Right lobe of liver (tissue), 6 donors: Measurements from ENCODE around the gene SUN1. TPM values are rescaled to one million over a fixed set of nuclear protein-coding genes. Genes with fewer than 3 reads are reported as not detected.

ENCODE experiments used
- ATAC-seq, 4 donors: fragments of 200-7000 bp; cut with Tn5 transposase; one replicate each; pipeline ENCODE4 v1.9.1; 2020; ENCODE audit warnings: mild to moderate bottlenecking in 4 of 4, moderate library complexity in 4 of 4
- DNase-seq, 3 donors: peaks; one replicate each; pipeline ENCODE4 v3.0.0-alpha.2; 2020
- H3K27ac ChIP-seq, 3 donors: fragments of 200-600 bp; one replicate each; pipeline ENCODE4 v1.8.0; 2022
- H3K27me3 ChIP-seq, 2 donors: fragments of 200-600 bp; one replicate each; pipeline ENCODE4 v1.8.0; 2022
- H3K36me3 ChIP-seq, 4 donors: fragments of 200-600 bp; sonication (generic) in 1 of 4; one replicate each; pipeline versions ENCODE4 v1.5.1 to v1.8.0; 2017 to 2022; ENCODE audit warnings: control low read depth in 1 of 4
- H3K4me1 ChIP-seq, 4 donors: fragments of 200-600 bp; sonication (generic) in 1 of 4; one replicate each; pipeline versions ENCODE4 v1.5.1 to v1.8.0; 2017 to 2022; ENCODE audit warnings: control low read depth in 1 of 4
- H3K4me3 ChIP-seq, 3 donors: fragments of 200-600 bp; one replicate each; pipeline ENCODE4 v1.8.0; 2022
- H3K9me3 ChIP-seq, 4 donors: fragments of 200-600 bp; sonication (generic) in 1 of 4; one replicate each; pipeline versions ENCODE4 v1.5.1 to v1.8.0; 2017 to 2022; ENCODE audit warnings: control low read depth in 1 of 4
- POLR2A ChIP-seq: fragments of 450-650 bp; IDR thresholded peaks from one replicate; pipeline ENCODE4 v1.6.1; 2017; ENCODE audit warnings: antibody characterized with exemption, mild to moderate bottlenecking
- WGBS: methylation state at CpG from one replicate; pipeline ENCODE4 v1.1.6; 2018; ENCODE audit warnings: low coverage, low lambda C conversion rate; ENCODE audit not compliant: insufficient coverage; ENCODE audit errors: missing lambda C conversion rate; 5-methylcytosine and 5-hydroxymethylcytosine counted together
- intact Hi-C, 2 donors: fragments of 100-400 bp; cut with DNase I; formaldehyde crosslinking; loops; one replicate each; pipeline versions ENCODE4 v1.11.2 to v1.14.1; 2022
- total RNA-seq, 6 experiments: library from RNA; depleted of rRNA in 2 of 6; stranded (reverse); fragments of >200 nt in 2 of 6; fragmentation: NEBNext Ultra II Directional in 3 of 6; extraction: Animal tissue kit (Norgen Biotek cat#: 25700) in 3 of 6; gene quantifications; one replicate each; pipeline versions ENCODE4 v1.1.0 to v1.2.4, GENCODE V29; 2016 to 2023
- TF ChIP-seq, protein P1 (sequence below), 4 donors: fragments of 200-600 bp in 3 of 4; fragments of 450-650 bp in 1 of 4; IDR thresholded peaks; one replicate each; pipeline versions ENCODE4 v1.5.1 to v1.8.0; 2016 to 2022; ENCODE audit warnings: antibody characterized with exemption in 4 of 4, mild to moderate bottlenecking in 2 of 4
- donor health status: DM: no; HTN: yes; CAD: no.
- donor health status: DM: no; HTN: no; CAD: no.
- donor health status: DM: no; HTN: no; CAD: no.
- donor health status: DM: no; HTN: yes; CAD: no.
- donor health status: DM: no; HTN: yes; CAD: no.

The SUN1 gene
- total RNA-seq, 6 experiments from 2014 or later, result 33.4 to 54.0 (median 48.7) TPM

DNA sequence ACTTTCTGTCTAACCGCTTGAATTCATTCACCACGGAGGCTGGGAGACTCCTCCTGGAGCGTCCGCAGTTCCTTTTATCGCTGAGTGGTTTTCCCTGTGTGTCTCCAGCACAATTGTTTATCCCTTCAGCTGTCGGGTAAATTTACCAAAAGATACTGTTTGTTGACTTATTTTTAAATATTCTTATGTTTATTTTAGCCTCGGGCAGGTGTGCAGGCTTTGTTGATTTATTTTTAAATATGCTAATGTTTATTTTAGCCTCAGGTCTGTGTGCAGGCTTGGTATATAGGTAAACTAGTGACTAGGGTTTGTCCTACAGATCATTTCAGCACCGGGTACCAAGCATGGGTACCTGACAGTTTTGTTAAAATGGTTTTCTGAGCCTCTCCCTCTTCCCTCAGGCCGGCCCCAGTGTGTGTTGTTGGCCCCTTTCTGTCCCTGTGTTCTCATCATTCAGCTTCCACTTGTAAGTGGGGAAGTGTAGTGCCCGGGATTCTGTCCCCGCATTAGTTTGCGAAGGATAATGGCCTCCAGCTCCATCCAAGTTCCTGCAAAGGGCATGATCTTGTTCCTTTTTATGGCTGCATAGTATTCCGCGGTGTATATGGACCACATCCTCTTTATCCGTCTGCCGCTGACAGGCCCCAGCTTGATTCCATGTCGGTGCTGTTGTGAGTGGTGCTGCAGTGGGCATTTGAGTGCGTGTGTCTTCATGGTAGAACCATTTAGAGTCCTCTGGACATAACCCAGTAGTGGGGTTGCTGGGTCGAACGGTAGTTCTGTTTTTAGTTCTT lies 49.4 kb downstream of the SUN1 start:
- no peaks in the 10 kb centered on the region for H3K27me3 ChIP-seq
- H3K36me3 ChIP-seq, result peaks cover 0 to 6% (median 0%) of the 10 kb centered on the region in 4 donors
- DNase-seq (no peak), ATAC-seq (no peak)
- H3K27ac ChIP-seq, result peak overlapping the region in 1 of 3 donors; percentile 39
- TF ChIP-seq, protein P1, sequence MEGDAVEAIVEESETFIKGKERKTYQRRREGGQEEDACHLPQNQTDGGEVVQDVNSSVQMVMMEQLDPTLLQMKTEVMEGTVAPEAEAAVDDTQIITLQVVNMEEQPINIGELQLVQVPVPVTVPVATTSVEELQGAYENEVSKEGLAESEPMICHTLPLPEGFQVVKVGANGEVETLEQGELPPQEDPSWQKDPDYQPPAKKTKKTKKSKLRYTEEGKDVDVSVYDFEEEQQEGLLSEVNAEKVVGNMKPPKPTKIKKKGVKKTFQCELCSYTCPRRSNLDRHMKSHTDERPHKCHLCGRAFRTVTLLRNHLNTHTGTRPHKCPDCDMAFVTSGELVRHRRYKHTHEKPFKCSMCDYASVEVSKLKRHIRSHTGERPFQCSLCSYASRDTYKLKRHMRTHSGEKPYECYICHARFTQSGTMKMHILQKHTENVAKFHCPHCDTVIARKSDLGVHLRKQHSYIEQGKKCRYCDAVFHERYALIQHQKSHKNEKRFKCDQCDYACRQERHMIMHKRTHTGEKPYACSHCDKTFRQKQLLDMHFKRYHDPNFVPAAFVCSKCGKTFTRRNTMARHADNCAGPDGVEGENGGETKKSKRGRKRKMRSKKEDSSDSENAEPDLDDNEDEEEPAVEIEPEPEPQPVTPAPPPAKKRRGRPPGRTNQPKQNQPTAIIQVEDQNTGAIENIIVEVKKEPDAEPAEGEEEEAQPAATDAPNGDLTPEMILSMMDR (IDR thresholded peaks at IDR 0.05), result no peak
- no peak for TF ChIP-seq POLR2A
- no peaks in the 10 kb centered on the region for H3K9me3 ChIP-seq
- intact Hi-C loops, result loop anchor here in 1 of 2 donors (10.0 kb wide), 1 partner anchor 557 kb away; no protein-coding TSS in a partner anchor
- WGBS, result 85% methylated on average over 19 of the region's 20 CpGs
- H3K4me1 ChIP-seq, result peaks cover 0 to 67% (median 19%) of the 10 kb centered on the region in 4 donors
- H3K4me3 ChIP-seq, result no peak overlapping the region

DNA sequence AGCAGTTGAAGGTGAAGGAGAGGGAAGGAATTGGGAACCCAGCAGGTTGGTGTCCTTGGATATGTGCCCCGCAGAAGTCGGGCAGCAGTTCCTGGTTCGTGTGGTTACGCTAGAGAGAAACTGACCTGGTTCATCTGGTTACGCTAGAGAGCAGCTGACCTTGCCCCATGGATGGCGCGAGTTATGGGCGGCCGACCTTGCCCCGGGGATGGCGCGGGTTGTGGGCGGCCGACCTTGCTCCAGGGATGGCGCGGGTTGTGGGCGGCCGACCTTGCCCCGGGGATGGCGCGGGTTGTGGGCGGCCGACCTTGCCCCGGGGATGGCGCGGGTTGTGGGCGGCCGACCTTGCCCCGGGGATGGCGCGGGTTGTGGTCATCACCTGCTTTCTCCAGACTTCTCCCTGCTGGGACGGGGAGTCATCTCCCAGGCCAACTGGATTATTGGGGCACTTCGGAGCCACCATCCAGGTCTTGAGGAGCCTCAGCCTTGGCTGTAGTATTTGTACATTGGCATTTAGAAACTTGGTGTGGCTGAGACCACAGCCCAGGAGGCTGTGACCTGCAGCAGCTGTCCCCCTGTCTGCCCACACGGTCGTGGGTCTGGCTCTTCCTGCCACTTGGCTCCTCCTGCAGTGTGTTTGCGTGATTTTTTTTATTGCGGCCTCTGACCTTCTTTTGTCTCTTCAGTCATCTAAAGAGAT lies 50.2 kb downstream of the SUN1 start:
- Histone ChIP-seq H3K4me3 (no peak overlapping the region), H3K9me3 (no peaks in the 10 kb centered on the region), H3K27ac (peak overlapping the region in 1 of 3 donors; percentile 39), H3K36me3 (peaks cover 0 to 13% (median 3%) of the 10 kb centered on the region in 4 donors), H3K27me3 (no peaks in the 10 kb centered on the region), H3K4me1 (peaks cover 0 to 75% (median 19%) of the 10 kb centered on the region in 4 donors)
- ATAC-seq (peak in 2 of 4 donors; percentile 5 to 7), DNase-seq (peak in 2 of 3 donors; percentile 40 to 62)
- TF ChIP-seq, protein P1 (IDR thresholded peaks at IDR 0.05), result no peak
- no peak for TF ChIP-seq POLR2A
- WGBS, result 37% methylated on average over 9 of the region's 37 CpGs
- intact Hi-C loops, result loop anchor here in 1 of 2 donors (10.0 kb wide), 1 partner anchor 558 kb away; no protein-coding TSS in a partner anchor

DNA sequence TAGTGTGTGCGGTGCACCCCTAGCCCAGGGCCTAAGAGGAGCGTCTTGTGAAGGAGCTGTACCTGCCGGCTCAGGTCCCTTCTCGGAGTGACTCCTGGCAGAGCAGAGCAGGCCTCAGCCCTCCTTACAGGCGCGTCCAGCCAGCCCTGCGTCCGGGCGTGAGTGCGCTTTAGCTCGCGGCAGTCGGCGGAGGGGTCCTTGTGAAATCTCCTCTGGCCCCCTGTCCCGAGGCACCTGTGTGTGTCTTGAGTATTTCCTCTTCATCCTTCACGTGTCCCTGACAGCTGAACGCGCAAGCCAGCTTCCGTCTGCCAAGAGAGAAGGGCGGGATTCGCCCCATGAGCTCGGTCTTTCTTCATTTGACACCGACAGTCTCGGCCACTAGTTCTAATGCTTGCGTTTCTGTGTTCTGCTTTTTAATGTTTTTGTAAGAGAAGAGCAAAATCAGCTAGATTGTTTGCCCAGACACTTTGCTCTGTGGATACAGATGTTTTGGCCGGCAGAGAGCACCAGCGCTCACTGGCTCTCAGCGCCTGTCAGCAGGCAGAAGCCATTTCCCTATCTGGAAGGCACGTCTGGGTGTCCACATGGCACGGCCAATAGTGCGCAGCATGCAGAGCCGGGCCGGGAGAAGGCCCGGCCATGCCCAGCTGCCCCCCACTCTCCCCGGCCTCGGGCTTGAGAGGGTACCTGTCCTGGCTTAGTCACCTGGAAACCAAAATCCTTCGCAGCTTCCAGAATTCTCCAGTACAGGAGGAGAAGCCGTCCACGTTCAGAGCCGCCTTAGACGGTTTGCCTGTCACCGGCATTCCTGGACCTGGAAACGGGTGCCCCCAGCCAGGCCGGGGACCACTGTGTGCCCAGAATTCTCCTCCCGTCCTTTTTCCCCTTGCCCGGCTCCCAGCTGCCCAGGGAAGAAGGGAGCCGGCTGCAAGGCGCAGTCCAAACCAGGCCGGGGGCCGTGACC lies 51.1 kb downstream of the SUN1 start:
- Histone ChIP-seq H3K4me3 (no peak overlapping the region), H3K27me3 (no peaks in the 10 kb centered on the region), H3K27ac (peak overlapping the region in 1 of 3 donors; percentile 39), H3K36me3 (peaks cover 0 to 21% (median 4%) of the 10 kb centered on the region in 4 donors), H3K4me1 (peaks cover 0 to 82% (median 22%) of the 10 kb centered on the region in 4 donors), H3K9me3 (no peaks in the 10 kb centered on the region)
- peak in 2 of 3 donors; percentile 33 to 65 for DNase-seq
- TF ChIP-seq POLR2A, result no peak
- TF ChIP-seq, protein P1 (IDR thresholded peaks at IDR 0.05), result peak in 1 of 4 donors; percentile 11
- peak; percentile 11 to 36 (median 24) for ATAC-seq
- intact Hi-C loops, result loop anchor here in 1 of 2 donors (10.0 kb wide), 1 partner anchor 559 kb away; no protein-coding TSS in a partner anchor
- WGBS, result 63% methylated on average over 34 of the region's 50 CpGs
